GM18907 (cell line): ENCODE measurements around the gene ZNF746.

Source experiments
- ATAC-seq: cut with Tn5 transposase; IDR thresholded peaks from one replicate; pipeline ENCODE4 v1.9.1; 2021; ENCODE audit warnings: mild to moderate bottlenecking, moderate library complexity; ENCODE audit not compliant: unreplicated experiment

ZNF746 gene

DNA sequence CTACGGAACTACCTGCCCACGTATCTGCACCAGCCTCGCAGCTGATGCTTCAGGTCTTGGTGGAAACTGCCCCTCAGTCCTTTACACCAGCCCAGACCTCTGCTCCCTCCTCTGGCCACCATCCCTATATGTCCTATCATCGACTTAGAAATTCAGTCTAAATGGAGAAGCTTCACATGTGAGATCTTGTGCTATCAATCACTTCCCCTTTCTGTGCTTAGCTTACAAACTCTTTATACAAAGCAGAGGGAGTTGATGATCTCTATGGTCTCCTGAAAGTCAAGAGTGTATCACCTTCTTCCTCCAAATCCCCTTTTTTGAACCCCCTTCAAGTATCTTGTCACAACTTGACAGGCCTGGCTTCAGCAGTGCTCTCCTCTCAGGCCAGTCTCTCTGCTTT, 67.4 kb downstream of the ZNF746 start:
- ATAC-seq: no peak

DNA sequence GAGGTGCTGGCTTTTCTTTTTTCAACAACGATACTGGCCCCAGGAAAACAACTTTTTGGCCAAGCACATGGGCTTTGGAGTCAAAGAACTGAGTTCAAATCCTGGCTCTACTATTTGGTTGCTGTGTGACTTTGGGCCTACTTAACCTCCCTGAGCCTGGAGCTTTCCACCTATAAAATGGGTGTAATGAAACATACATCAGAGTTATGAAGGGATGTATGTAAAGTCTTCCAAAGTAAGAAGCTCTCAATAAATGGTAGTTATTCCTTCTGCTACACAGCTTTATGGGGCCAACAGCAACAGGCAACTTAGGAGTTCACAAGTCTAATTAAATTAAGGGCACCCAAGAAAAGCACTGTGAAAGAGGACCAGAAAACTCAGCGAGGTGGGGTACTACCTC, 69.7 kb downstream of the ZNF746 start:
- ATAC-seq: no peak

DNA sequence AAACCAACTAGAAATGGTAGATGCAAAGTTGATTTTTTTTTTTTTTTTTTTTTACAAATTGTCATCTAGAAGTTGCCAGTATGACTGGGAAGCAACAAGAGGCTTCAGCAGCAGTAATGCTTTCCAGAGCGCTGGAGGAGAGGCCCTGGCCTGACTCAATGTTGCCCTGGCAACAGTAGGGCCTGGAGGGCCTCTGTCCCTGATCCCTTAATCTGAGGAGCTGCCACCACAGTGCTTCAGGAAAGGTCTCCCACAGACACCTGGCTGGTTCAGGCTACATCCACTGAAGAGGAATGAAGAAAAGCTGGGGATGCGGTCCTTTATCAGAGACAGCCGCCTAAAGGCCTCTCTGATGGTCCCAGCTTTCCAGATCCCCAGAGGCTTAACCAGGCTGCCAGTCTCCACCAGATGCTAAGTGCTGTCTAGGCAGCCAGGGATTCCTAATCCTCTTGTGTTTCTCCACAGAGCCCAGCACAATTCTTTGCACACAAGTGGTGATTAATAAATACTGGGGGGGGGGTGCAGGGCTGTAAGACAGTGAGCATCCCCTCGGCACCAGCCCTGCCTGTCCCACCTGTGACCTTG, 70.4 kb downstream of the ZNF746 start:
- ATAC-seq: no peak

GRCh38 chr7:149423449-149424110, 74.0 kb downstream of the ZNF746 start:
- no peak for ATAC-seq

GRCh38 chr7:149422914-149423301, 74.7 kb downstream of the ZNF746 start:
- peak; percentile 13 for ATAC-seq
